Measurements from ENCODE around the gene MDM1.

MDM1 gene

DNA sequence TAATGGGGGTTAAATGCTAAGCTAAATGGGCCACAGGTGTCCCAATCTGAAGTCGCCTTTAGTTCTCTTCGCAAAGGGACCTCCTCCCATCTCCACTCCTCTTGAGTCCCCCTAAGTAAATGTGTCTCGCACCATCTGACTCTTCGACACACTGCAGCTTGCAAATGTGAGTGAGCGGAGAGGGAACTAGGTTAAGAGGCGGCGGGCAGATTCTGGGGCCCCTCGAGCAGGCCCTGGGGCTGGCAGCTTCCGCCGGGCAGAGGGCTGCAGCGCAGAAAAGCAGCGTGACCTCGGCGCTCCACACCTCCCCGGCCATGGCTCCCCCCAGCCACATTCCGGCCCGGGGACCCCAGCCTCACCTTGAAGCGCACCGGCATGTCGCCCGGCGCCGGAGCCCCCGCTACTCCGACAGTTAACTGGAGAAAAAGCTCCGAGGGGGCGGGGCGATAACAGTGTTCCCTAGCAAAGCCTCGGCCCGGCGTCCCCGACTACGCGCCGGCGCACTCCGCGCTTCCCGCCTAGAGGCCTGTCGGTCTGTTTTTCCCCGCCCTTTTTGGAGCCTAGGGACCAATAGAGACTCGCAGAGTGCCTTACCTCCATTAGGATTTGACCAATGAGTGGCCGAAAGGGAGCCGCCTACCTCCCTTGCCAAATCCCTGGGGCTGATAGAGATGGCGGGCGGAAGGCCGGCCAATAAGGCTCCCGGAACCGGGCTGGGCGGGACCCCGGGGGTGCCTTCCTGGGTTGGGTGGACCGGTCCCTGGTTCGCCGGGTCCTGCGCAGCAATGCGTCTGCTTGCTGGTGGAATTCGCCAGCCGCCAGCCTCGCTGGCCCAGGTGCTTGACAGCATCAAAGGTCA, at the start of gene MDM1:
MDM1 (minus strand) TSS at position 494 of the 859 bp plus-strand sequence; CDS start at position 377, 117 bp downstream.
- peaks cover 19% of the 10 kb centered on the region for H3K27me3 Mint-ChIP-seq (ENCODE audit: low read depth)
- DNase-seq (ENCODE audit: low spot score), result peak; percentile 98
- peaks cover 36% of the 10 kb centered on the region for H3K4me1 Mint-ChIP-seq (ENCODE audit: low read depth)
- peak within 1 kb of the TSS; percentile 87 for H3K4me3 Mint-ChIP-seq
- H3K36me3 Mint-ChIP-seq (ENCODE audit: low read depth), result peaks cover 1% of the 10 kb centered on the region
- peak within 1 kb of the TSS; percentile 74 for H3K27ac Mint-ChIP-seq
- no peaks in the 10 kb centered on the region for H3K9me3 Mint-ChIP-seq

DNA sequence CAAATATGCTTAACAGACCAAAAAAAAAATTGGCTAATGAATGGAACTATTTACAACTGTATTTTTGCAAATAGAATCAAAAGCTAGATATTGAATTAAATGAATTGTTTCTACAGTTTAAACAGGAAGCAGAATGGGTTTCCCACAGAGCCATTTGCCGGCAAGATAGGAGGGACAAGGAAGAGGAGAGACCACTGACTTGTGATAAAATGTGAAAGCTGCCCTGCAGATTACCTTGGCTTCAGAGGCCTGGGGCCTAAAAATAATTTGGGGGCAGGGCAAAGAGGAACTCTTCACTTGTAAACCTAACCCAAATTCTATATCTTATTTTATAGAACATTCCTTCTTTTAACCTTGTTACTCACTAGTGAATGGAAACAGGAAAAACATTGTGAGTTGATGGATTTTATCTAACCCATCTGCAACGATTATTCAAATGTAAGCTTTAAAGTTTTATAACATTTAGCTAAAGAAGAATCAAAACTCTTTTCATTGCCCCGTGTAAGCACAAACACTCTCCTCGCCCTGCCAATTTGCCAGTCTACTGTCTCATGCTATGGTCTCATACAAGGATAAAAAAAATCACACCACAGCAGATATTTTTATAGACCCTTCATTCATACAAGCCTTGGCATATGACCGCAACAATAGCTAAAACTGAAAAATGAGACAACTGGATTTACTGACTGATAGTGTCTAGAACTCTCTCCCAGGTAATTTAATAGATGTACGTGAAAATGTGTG, 49.5 kb upstream of the MDM1 start:
- peaks cover 13% of the 10 kb centered on the region for H3K9me3 Mint-ChIP-seq
- no peak overlapping the region for H3K4me3 Mint-ChIP-seq
- peaks cover 5% of the 10 kb centered on the region for H3K27me3 Mint-ChIP-seq (ENCODE audit: low read depth)
- H3K4me1 Mint-ChIP-seq (ENCODE audit: low read depth), result peaks cover 23% of the 10 kb centered on the region
- no peak overlapping the region for H3K27ac Mint-ChIP-seq
- no peaks in the 10 kb centered on the region for H3K36me3 Mint-ChIP-seq (ENCODE audit: low read depth)
- no peak for DNase-seq (ENCODE audit: low spot score)

- Mint-ChIP-seq H3K27ac (no peak overlapping the region), H3K27me3 (ENCODE audit: low read depth) (peaks cover 2% of the 10 kb centered on the region)
Measured at GRCh38 chr12:68378872-68379606, 46.9 kb upstream of the MDM1 start.

GRCh38 chr12:68377881-68378280, 45.7 kb upstream of the MDM1 start:
- H3K36me3 Mint-ChIP-seq (ENCODE audit: low read depth), result peaks cover 1% of the 10 kb centered on the region
- no peak overlapping the region for H3K4me3 Mint-ChIP-seq
- peaks cover 2% of the 10 kb centered on the region for H3K27me3 Mint-ChIP-seq (ENCODE audit: low read depth)
- no peak overlapping the region for H3K27ac Mint-ChIP-seq
- DNase-seq (ENCODE audit: low spot score), result no peak
- peaks cover 25% of the 10 kb centered on the region for H3K4me1 Mint-ChIP-seq (ENCODE audit: low read depth)
- no peaks in the 10 kb centered on the region for H3K9me3 Mint-ChIP-seq

More at GRCh38 chr12:68378872-68379606, 46.9 kb upstream of the MDM1 start:
- Mint-ChIP-seq H3K4me3 (no peak overlapping the region), H3K36me3 (ENCODE audit: low read depth) (no peaks in the 10 kb centered on the region), H3K9me3 (peaks cover 11% of the 10 kb centered on the region), H3K4me1 (ENCODE audit: low read depth) (peaks cover 24% of the 10 kb centered on the region)
- DNase-seq (ENCODE audit: low spot score), result no peak

GRCh38 chr12:68376901-68377300, 44.7 kb upstream of the MDM1 start:
- peaks cover 26% of the 10 kb centered on the region for H3K4me1 Mint-ChIP-seq (ENCODE audit: low read depth)
- H3K9me3 Mint-ChIP-seq, result no peaks in the 10 kb centered on the region
- peaks cover 2% of the 10 kb centered on the region for H3K27me3 Mint-ChIP-seq (ENCODE audit: low read depth)
- H3K36me3 Mint-ChIP-seq (ENCODE audit: low read depth), result peaks cover 1% of the 10 kb centered on the region
- H3K27ac Mint-ChIP-seq, result no peak overlapping the region
- H3K4me3 Mint-ChIP-seq, result no peak overlapping the region
- DNase-seq (ENCODE audit: low spot score), result no peak

DNA sequence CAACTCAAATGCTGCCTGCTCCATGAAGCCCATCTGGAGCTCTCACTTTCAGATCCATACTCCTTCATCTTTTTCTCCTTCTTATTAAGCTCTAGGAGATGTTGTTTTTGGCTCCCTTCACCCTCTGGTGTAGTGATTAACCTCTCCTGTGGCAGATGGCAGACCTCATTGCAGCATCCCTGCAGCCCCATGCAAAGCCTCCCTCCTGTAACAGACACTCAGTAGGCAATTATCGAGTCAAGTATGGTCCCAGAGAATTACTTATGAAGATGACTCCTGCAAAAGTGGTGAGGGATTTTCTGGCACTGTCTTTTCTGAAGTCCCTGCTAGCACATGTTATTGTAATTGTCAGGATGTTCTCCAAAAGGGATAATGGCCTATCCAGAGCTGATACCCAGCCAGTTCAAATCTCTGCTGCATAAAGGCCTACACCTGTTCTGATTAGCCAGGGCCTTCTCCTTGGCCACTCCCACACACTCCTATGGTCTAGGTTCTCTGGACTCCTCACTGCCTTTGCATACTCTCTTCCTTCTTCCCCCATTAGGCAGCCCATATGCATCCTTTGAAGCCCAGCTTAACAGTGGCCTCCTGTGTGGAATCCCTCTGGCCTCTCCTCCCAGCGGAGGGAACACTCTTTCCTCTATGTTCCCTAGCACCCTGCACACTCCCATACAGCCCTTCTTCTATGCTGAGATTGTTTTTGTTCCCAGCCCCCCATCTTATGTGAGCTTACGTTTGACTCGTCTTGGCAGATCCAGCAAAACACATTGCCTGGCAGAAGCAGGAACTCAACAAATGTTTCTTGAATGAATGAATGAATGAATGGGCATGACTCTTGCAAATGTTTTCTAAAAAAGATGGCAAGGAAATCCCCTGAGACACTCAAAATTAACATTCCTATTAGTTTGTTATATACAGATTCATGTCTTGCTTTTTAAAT, 43.9 kb upstream of the MDM1 start:
- Mint-ChIP-seq H3K9me3 (no peaks in the 10 kb centered on the region), H3K27me3 (ENCODE audit: low read depth) (peaks cover 2% of the 10 kb centered on the region), H3K4me1 (ENCODE audit: low read depth) (peaks cover 21% of the 10 kb centered on the region), H3K27ac (peak overlapping the region; percentile 17), H3K36me3 (ENCODE audit: low read depth) (peaks cover 1% of the 10 kb centered on the region), H3K4me3 (no peak overlapping the region)
- no peak for DNase-seq (ENCODE audit: low spot score)

DNA sequence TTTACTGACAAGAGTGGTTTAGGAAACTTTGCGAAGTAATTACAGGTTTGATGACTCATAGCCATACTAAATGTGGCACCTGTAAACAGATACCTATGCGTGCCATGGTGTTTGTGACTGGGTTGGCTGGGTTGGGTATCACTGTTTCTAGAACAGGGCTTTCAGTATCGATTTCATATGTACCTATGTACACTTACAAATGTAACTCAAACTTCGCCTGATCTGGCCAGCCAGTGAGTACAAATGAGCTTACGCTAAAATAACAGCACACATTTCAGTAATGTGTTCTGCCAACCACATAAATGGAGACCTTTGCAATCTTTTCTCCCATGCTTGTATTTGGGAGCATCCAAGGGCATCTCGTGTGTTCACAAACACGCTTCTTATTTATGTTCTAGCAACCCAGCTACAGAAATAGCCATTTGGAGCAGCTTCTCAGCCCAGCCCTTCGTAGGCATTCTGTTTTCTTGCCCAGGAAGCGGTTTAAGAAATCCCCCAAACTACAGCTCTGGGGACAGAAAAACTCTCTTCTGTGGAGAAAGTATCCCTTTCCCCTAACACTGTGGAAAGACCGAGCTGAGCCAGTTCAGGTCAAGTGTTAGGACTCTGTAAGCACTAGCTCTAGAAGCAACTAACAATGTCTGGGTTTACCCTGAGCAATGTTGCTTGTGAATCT, 42.3 kb upstream of the MDM1 start:
- DNase-seq (ENCODE audit: low spot score), result peak; percentile 59
- peak overlapping the region; percentile 82 for H3K27ac Mint-ChIP-seq
- no peaks in the 10 kb centered on the region for H3K9me3 Mint-ChIP-seq
- peaks cover 1% of the 10 kb centered on the region for H3K36me3 Mint-ChIP-seq (ENCODE audit: low read depth)
- peaks cover 21% of the 10 kb centered on the region for H3K4me1 Mint-ChIP-seq (ENCODE audit: low read depth)
- H3K4me3 Mint-ChIP-seq, result peak overlapping the region; percentile 4
- peaks cover 2% of the 10 kb centered on the region for H3K27me3 Mint-ChIP-seq (ENCODE audit: low read depth)

DNA sequence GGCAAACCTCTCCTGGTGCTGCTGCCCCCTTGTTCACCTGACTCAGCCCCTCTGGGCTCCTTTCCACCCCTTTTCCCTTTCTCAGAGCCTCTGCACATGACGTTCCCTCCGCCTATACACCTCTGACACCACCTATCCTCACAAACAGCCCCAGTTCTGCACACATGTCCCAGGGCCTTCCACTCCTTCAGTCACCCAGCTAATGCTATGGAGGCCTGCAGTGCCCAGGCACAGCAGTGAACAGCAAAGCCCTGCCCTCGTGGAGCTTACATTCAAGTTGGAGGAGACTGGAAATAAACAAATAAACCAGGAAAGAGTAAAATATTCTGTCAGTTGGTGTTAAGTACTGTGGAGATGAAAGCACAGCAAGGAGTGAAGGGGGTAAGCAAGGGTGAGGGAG, 38.5 kb upstream of the MDM1 start:
- no peak overlapping the region for H3K27ac Mint-ChIP-seq
- peaks cover 47% of the 10 kb centered on the region for H3K4me1 Mint-ChIP-seq (ENCODE audit: low read depth)
- DNase-seq (ENCODE audit: low spot score), result no peak
- peaks cover 1% of the 10 kb centered on the region for H3K36me3 Mint-ChIP-seq (ENCODE audit: low read depth)
- no peak overlapping the region for H3K4me3 Mint-ChIP-seq
- no peaks in the 10 kb centered on the region for H3K27me3 Mint-ChIP-seq (ENCODE audit: low read depth)
- H3K9me3 Mint-ChIP-seq, result no peaks in the 10 kb centered on the region

DNA sequence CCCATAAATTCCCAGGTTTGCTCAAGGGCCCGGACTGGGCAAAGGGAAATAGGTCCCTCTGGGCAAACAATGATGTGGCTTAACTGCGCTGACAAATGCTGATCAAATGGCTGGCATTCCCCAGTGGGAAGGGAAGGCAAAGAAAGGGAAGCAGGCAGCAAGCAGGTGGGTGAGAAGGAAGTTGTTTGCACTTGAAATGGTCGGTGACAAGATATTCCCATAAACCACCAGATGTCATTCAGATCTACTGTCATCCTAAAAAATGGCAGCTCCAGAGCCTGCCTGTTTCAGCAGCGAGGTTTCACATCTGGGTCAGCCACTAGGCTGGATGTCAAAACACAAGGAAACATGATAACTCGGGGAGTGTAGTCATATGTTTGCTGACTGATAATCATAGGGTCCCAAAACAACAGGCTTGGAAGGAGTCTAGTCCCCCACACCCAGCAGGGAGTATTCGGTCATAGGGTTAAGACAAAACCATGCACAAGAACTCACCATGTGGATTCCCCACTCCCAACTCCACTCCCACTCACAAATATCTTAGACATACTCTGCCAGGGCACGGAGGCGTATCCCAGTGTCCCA, 37.9 kb upstream of the MDM1 start:
- DNase-seq (ENCODE audit: low spot score), result no peak
- H3K27ac Mint-ChIP-seq, result no peak overlapping the region
- peaks cover 1% of the 10 kb centered on the region for H3K36me3 Mint-ChIP-seq (ENCODE audit: low read depth)
- H3K27me3 Mint-ChIP-seq (ENCODE audit: low read depth), result no peaks in the 10 kb centered on the region
- H3K4me1 Mint-ChIP-seq (ENCODE audit: low read depth), result peaks cover 48% of the 10 kb centered on the region
- no peaks in the 10 kb centered on the region for H3K9me3 Mint-ChIP-seq
- H3K4me3 Mint-ChIP-seq, result no peak overlapping the region

DNA sequence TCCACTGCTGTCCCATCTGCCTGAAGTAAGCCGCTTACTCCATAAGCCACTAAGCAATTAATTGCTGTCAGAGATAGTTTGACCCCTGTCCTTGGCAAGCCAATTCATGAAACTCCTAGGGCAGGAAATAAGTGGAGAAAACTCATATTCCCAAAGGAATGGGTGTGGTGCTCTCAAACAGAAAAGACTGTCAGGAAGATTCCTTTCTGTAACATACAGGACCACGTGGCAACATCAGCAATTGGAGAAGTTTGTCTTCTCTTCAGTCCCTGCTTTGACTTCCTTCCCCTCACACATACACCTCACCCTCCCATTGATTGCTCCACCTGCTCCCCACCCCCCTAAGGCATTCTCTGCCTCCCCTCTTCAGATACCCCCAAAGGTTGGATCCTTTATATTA, 36.2 kb upstream of the MDM1 start:
- DNase-seq (ENCODE audit: low spot score), result no peak
- Mint-ChIP-seq H3K27ac (no peak overlapping the region), H3K36me3 (ENCODE audit: low read depth) (peaks cover 1% of the 10 kb centered on the region), H3K4me1 (ENCODE audit: low read depth) (peaks cover 53% of the 10 kb centered on the region), H3K27me3 (ENCODE audit: low read depth) (no peaks in the 10 kb centered on the region), H3K4me3 (no peak overlapping the region), H3K9me3 (no peaks in the 10 kb centered on the region)

DNA sequence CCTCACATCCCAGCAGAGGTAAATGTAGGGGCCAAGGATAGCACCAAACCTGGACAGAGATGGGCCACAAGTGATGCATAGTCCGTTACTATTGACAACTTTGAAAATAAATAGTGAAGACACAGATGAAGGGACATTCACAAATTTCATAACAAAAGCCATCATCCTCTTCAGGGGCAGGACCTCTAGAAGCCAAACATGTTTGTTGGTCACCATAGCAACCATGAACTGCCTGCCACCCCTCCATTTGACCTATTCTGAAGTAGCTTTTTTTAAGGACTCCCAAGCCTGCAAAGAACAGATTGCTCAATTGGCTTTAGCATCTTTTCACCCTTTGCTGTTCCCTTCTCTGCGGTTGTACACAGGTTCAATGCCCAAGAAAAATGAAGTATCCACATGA, 35.7 kb upstream of the MDM1 start:
- Mint-ChIP-seq H3K27ac (no peak overlapping the region), H3K4me3 (no peak overlapping the region), H3K27me3 (ENCODE audit: low read depth) (no peaks in the 10 kb centered on the region), H3K9me3 (no peaks in the 10 kb centered on the region), H3K36me3 (ENCODE audit: low read depth) (no peaks in the 10 kb centered on the region), H3K4me1 (ENCODE audit: low read depth) (peaks cover 51% of the 10 kb centered on the region)
- no peak for DNase-seq (ENCODE audit: low spot score)

DNA sequence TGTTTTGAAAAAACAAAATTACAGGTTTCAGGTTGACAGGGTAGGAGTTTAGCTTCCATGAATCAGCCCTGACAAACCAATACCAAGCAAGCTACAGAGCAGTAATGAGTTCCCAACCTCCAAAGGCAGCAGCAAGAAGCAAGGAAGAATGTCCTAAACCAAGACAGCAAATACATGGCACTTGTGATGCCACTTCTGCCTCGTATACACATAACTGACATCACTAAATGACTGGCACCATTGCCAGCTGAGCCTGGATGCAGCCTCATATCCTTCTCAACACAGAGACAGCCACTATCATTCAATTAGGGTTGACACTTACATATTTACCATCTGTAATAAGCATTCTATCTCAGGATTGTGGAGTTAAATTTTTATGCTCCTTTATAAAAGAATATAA, 35.0 kb upstream of the MDM1 start:
- Mint-ChIP-seq H3K36me3 (ENCODE audit: low read depth) (no peaks in the 10 kb centered on the region), H3K9me3 (no peaks in the 10 kb centered on the region), H3K4me3 (no peak overlapping the region), H3K4me1 (ENCODE audit: low read depth) (peaks cover 48% of the 10 kb centered on the region), H3K27ac (no peak overlapping the region), H3K27me3 (ENCODE audit: low read depth) (no peaks in the 10 kb centered on the region)
- DNase-seq (ENCODE audit: low spot score), result no peak

Data from T-helper 2 cell treated with Interferon-gamma antibody and Interleukin-4, amounts not matched to agents 5 μg/mL and 100 μg/mL, for 36 hours (primary cell).